Peyer's patch (tissue), 4 donors: ENCODE results near the gene AKAP6.

ENCODE experiments used
- POLR2A ChIP-seq, 2 donors: fragments of 450-650 bp; IDR thresholded peaks; one replicate each; pipeline ENCODE4 v1.5.1; 2017; ENCODE audit warnings: antibody characterized with exemption in 2 of 2, mild to moderate bottlenecking in 2 of 2, moderate library complexity in 2 of 2
- TF ChIP-seq, protein P1 (sequence below), 6 experiments: fragments of 450-650 bp in 4 of 6; fragments of 200-600 bp in 2 of 6; sonication (generic) in 1 of 6; IDR thresholded peaks; one replicate each; pipeline ENCODE4 v1.5.1; 2017 to 2019; ENCODE audit warnings: antibody characterized with exemption in 6 of 6, mild to moderate bottlenecking in 3 of 6, moderate library complexity in 1 of 6

GRCh38 chr14:32414808-32415255, 85.7 kb downstream of the AKAP6 start:
- TF ChIP-seq, protein P1, sequence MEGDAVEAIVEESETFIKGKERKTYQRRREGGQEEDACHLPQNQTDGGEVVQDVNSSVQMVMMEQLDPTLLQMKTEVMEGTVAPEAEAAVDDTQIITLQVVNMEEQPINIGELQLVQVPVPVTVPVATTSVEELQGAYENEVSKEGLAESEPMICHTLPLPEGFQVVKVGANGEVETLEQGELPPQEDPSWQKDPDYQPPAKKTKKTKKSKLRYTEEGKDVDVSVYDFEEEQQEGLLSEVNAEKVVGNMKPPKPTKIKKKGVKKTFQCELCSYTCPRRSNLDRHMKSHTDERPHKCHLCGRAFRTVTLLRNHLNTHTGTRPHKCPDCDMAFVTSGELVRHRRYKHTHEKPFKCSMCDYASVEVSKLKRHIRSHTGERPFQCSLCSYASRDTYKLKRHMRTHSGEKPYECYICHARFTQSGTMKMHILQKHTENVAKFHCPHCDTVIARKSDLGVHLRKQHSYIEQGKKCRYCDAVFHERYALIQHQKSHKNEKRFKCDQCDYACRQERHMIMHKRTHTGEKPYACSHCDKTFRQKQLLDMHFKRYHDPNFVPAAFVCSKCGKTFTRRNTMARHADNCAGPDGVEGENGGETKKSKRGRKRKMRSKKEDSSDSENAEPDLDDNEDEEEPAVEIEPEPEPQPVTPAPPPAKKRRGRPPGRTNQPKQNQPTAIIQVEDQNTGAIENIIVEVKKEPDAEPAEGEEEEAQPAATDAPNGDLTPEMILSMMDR (IDR thresholded peaks at IDR 0.05), result no peak
- TF ChIP-seq POLR2A (IDR thresholded peaks at IDR 0.05), result no peak
